HL-60/S4 treated with phorbol 12-myristate 13-acetate at 8.2 ng/mL for 4 days and 3 days (cell line): Measurements from ENCODE around the gene MPP2.

Experiments
- in situ Hi-C: fragments of 300-500 bp; cut with MboI; formaldehyde crosslinking; loops from 2 replicates; pipeline ENCODE4 v1.15.0; 2022; ENCODE audit warnings: low sequenced_read_pairs

Gene MPP2, protein sequence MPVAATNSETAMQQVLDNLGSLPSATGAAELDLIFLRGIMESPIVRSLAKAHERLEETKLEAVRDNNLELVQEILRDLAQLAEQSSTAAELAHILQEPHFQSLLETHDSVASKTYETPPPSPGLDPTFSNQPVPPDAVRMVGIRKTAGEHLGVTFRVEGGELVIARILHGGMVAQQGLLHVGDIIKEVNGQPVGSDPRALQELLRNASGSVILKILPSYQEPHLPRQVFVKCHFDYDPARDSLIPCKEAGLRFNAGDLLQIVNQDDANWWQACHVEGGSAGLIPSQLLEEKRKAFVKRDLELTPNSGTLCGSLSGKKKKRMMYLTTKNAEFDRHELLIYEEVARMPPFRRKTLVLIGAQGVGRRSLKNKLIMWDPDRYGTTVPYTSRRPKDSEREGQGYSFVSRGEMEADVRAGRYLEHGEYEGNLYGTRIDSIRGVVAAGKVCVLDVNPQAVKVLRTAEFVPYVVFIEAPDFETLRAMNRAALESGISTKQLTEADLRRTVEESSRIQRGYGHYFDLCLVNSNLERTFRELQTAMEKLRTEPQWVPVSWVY

DNA sequence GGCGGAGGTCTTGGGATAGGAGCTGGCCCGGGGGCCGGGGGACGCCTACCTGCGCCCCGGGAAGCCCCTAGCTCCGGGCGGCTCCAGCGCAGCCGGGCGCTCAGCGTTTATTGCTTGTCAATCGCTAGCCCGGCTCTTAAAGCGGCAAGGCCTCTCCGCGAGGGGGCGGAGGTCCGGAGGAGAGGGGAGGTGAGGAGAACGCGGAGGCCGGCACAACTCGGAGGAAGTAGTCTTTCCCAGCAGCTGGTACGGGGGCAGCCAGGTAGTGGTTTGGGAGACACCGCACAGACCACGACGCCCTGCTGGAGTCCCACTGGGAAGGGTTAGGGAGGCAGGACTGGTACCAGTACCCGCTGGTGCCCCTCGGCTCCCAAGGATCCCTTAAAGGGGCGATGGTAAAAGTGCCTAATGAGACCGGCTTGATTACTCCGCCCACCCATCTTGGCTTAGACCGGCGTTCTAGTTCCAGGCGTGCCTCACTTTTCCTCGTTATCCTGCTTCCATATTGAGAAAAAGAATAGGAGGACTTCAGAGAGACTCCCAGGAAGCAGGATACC lies at the start of gene MPP2:
Gene MPP2, minus strand, starts transcription at position 112 of the 557 bp plus-strand sequence. CDS start 3,076 bp downstream, outside the sequence.
- in situ Hi-C loops, result no loop called here

DNA sequence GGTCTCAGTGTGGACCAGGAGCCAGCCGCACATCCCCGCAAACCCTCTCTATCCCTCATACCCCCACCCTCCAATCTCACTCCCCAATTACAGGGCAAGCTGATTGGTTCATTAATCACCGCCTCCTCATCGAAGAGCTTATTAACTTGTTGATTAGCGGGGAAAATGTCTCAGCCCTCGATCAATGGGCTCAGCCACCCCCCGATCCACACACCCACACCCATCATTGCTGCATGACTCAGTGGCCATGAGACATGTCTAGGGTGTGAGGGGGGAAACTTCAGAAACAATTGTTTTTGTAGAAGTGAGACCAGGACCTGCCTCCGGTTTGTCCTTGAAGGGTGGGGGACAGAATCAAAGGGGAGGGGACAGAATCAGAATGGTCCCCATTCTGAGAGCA lies 48.9 kb upstream of the MPP2 start:
- in situ Hi-C loops, result no loop called here

GRCh38 chr17:43953746-43954145 lies 46.4 kb upstream of the MPP2 start, which contains the start of gene PYY:
TSS of gene PYY (minus strand) at chr17:43953940. CDS start at chr17:43953483, 457 bp downstream.
- in situ Hi-C loops, result no loop called here

GRCh38 chr17:43952724-43953666 lies 45.7 kb upstream of the MPP2 start:
- in situ Hi-C loops, result no loop called here

- in situ Hi-C loops, result no loop called here
Observed at GRCh38 chr17:43952351-43952723, 45.0 kb upstream of the MPP2 start.

GRCh38 chr17:43951750-43952149 lies 44.4 kb upstream of the MPP2 start:
- in situ Hi-C loops, result no loop called here

GRCh38 chr17:43950554-43950953 lies 43.2 kb upstream of the MPP2 start:
- in situ Hi-C loops, result no loop called here

DNA sequence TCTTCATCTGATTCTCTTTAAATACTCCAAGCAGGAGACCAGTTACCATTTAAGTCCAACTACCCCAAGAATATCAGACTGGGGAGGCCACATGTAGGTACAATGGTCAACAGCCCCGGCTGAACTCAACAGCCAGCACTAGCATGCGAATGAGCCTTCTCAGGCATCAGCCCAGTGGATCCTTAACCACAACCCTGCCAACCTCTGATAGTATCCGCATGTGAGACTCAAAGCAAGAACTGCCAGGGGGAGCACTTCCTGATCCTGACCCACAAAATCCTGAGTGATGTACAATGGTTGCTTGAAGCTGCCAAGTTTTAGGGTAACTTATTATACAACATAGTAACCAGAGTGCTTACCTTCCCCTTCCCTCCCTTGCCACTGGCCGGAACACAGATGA lies 42.4 kb upstream of the MPP2 start:
- in situ Hi-C loops, result loop anchor here (25.0 kb wide), 1 partner anchor 213 kb away; the partner anchor contains the start of gene ASB16

GRCh38 chr17:43946781-43947180 lies 39.4 kb upstream of the MPP2 start:
- in situ Hi-C loops, result loop anchor here (25.0 kb wide), 1 partner anchor 216 kb away; the partner anchor contains the start of gene ASB16

DNA sequence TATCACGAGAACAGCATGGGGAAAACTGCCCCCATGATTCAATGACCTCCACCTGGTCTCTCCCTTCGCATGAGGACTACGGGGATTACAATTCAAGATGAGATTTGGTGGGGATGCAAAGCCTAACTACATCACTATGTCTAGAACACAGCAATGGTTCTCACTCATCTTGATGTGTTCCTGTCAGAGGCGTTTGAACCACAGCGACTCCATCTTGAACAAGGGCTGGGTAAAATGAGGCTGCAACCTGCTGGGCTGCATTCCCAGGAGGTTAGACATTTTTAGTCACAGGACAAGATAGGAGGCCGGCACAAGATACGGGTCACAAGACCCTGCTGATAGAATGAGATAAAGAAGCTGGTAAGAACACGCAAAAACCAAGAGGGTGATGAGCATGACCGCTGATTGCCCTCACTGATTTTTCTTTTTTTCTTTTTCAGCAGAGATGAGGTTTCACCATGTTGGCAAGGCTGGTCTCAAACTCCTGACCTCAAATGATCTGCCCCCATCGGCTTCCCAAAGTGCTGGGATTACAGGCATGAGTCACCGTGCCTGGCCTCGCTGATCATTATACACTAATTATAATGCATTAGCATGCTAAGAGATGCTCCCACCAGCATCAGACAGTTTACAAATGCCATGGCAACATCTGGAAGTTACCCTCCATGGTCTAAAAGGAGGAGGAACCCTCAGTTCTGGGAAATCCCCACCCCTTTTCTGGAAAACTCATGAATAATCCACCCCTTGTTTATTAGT lies 37.9 kb upstream of the MPP2 start:
- in situ Hi-C loops, result loop anchor here (25.0 kb wide), 1 partner anchor 217 kb away; the partner anchor contains the start of gene ASB16

DNA sequence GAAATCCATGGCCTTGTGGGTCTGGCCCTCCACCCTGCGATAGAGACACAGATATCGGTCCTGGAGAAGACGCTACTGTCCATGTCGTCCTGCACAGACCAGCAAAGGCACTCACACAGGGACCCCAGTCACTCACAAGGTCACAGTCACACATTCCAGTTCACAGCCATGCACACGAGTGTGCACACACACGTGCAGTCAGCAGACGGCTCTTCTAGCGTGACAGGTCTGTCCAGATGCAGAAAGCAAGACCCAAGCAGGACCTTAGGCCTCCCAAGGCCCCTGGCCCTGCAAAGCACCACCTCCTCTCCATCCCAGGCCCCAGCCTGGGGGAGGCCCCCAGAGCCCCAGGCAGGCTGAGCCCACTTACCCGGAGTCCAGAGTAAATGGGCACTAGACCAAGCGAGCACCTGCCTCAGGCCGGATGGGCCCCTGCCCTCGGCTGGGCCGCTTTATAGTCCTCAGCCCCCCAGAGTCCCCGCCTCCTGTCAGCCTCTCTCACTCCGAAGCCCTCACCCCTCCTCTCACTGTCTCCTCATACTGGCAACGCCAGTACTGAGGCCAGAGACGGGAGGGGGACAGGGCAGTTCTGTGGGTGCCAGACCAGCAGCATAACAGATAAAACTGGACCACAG lies 34.8 kb upstream of the MPP2 start, which contains the start of gene PPY:
Gene PPY, minus strand, starts transcription at position 426 of the 635 bp plus-strand sequence. CDS start 822 bp downstream, outside the sequence.
- in situ Hi-C loops, result loop anchor here (25.0 kb wide), 1 partner anchor 220 kb away; the partner anchor contains the start of gene ASB16

GRCh38 chr17:43940630-43941029 lies 33.3 kb upstream of the MPP2 start:
- in situ Hi-C loops, result loop anchor here (25.0 kb wide), 1 partner anchor 222 kb away; the partner anchor contains the start of gene ASB16

DNA sequence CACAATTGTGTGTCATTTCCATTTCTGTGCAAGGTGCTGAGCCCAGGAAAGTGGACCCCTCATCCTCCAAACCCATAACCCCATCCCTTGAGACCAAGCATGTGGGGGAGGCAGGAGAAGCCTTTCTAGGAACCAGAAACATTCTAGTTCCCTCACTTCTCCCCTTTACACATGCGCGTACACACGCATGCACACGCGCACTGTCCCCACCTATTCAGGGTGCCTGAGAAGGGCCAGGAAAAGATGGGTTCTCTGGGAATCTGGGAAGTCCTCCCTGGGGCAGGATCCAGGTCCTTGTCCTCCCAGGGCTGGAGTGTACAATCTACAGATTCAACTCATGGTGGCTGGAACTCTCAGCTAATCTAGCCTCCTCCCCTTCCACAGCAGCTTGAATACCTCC lies 32.5 kb upstream of the MPP2 start:
- in situ Hi-C loops, result loop anchor here (25.0 kb wide), 1 partner anchor 222 kb away; the partner anchor contains the start of gene ASB16

DNA sequence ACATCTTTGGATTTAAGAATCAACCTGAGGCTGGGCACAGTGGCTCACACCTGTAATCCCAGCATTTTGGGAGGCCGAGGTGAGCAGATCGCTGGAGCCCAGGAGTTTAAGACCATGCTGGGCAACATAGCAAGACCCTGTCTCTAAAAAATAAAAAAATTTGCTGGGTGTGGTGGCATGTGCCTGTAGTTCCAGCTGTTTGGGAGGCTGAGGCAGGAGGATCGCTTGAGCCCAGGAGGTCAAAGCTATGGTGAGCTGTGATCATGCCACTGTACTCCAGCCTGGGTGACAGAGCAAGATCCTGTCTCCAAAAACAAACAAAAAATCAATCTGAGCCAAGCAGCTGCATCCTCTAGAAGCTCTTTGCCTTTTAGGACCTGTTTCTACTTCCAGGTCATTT lies 32.1 kb upstream of the MPP2 start:
- in situ Hi-C loops, result loop anchor here (25.0 kb wide), 1 partner anchor 223 kb away; the partner anchor contains the start of gene ASB16

DNA sequence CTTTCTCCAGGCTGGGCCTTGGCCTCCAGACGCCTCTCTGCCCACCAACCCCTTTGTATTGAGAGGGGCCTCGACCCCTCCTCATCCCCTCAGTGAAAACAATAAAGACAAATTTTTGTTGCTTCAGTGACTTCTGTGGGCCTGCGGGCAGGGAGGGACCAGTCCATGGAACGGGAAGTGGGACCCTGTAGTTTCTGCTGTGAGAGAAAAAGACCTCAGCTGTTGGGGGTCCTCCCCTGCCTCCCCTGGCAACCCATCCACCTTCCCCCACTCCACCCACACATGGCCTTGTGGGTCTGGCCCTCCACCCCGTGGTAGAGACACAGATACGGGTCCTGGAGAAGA lies 31.5 kb upstream of the MPP2 start:
- in situ Hi-C loops, result loop anchor here (25.0 kb wide), 1 partner anchor 223 kb away; the partner anchor contains the start of gene ASB16

DNA sequence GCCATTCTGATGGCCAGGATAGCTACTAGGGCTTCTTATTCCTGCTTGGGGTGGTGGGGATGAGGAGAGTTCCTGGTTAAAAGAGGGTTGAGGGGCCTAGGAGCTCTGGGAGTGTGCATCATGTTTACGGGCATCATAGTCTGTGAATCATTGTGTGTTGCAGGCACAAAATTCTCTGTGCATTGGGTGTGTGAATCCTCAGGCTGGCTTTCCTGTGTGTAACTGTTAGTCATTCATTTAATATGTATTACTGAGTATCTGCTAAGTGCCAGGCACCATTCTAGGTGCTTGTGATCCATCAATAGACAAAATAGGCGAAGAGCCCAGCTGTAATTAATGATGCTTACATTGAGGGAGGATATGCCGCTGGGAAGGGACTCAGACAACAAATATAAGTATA lies 29.1 kb upstream of the MPP2 start:
- in situ Hi-C loops, result loop anchor here (25.0 kb wide), 1 partner anchor 226 kb away; the partner anchor contains the start of gene ASB16

DNA sequence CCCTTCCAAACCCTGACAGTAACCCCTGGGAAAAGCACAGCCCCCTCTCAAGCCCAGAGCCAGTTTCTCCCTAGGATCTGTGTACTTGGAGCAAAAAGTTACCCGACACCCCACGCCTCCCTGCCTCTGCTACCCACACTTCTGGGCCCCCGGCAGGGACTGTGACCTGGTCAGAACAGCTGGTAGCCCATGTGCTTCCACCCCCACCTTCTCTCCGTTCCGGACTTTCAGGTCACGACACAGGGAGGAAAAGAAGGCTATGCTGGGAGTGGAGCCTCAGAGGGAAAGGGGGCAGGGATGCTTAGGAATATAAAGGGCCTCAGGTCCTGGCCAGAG lies 28.6 kb upstream of the MPP2 start:
- in situ Hi-C loops, result loop anchor here (25.0 kb wide), 1 partner anchor 226 kb away; the partner anchor contains the start of gene ASB16

- in situ Hi-C loops, result loop anchor here (25.0 kb wide), 1 partner anchor 227 kb away; the partner anchor contains the start of gene ASB16
Observed at GRCh38 chr17:43935204-43935925, 28.0 kb upstream of the MPP2 start.
